ENCODE measurements around the gene OR7D4. TPM values are rescaled to one million over a fixed set of nuclear protein-coding genes. Genes with fewer than 3 reads are reported as not detected.
"Not testable (repeated sequence)": the region's sequence is repeated elsewhere in the genome, so short reads cannot be mapped to it uniquely, and the experiment has no call there.

The OR7D4 gene
- polyA plus RNA-seq (ENCODE audit: insufficient read length in 3 of 3) = not detected

- no peak for DNase-seq (ENCODE audit: low read depth in 3 of 3, low spot score in 2 of 3)
These were observed at the start of gene OR7D4 for GRCh38 chr19:9219489-9219888. Gene OR7D4, minus strand, starts transcription at chr19:9219589. Its CDS starts 4,752 bp downstream, at chr19:9214837.

GRCh38 chr19:9251236-9251635, 31.8 kb upstream of the OR7D4 start:
- no peak for DNase-seq (ENCODE audit: low read depth in 3 of 3, low spot score in 2 of 3)

DNA sequence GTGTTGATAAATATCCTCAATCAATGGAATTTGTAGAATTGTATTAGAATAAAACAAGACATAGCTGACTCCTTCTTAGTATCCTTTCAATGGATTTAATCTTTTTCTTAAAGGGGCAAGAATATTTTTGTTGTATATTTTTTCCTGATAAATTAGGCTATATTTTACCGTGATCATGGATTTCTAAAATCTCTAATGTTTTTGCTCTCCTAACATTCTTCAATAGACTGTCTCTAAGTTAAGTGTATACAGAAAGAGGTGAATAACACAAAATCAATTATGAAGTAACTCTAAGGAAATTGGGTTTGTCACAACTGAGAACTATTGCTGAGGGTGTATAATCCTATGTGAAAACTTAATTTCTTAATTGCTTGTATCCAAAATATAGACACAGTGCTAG, 31.2 kb upstream of the OR7D4 start, which contains the start of gene OR7E24:
Gene OR7E24 (plus strand): TSS at position 301 of the 400 bp plus-strand sequence. CDS start 114 bp downstream, outside the sequence.
- DNase-seq (ENCODE audit: low read depth in 3 of 3, low spot score in 2 of 3) = no peak

DNA sequence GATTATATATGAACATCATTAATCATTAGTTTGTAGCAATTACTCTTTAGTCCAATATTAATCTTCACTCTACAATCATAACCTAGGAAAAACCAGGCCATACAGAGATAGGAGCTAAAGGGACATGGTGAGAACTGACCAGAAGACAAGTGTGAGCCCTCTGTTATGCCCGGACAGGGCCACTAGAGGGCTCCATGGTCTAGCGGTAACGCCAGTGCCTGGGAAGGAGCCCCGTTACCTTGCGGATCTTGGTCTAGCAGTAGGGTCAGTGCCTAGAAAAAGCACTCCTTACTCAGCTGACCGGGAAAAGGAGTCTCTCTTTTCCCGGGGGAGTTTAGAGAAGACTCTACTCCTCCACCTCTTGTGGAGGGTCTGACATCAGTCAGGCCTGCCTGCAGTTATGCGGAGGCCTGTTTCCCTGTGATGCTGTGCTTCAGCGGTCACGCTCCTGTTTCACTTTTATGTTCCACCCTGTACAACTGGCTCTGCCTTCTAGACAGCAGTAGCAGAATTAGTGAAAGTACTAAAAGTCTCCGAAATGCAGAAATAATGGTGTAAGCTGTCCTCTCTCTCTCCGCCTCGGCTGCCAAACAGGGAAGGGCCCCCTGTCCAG, 13.8 kb downstream of the OR7D4 start:
- peak; percentile 33 to 55 (median 54) for DNase-seq (ENCODE audit: low read depth in 3 of 3, low spot score in 2 of 3)

- DNase-seq (ENCODE audit: low read depth in 3 of 3, low spot score in 2 of 3) = not testable (repeated sequence)
These were observed 21.3 kb downstream of the OR7D4 start for GRCh38 chr19:9198044-9198443.

DNA sequence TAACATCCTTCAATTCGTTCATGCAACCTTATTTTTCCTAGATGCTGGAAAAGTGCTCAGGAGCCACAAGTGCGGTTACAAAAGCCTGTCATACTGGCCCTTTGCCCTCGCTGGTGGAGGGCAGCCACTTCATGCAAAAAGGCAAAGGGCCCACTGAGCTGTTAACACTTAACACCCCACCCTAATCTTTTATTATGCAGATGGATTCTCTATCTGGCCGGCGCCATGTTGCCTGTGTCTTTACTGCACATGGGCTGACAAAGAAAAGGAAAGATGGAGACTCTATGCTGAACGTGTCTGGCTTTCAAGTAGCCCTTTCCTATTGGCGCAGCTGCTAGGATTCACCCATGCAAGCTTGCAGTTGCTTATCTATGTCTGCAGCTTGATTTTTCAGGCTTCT, 29.9 kb downstream of the OR7D4 start:
- DNase-seq (ENCODE audit: low read depth in 3 of 3, low spot score in 2 of 3) = no peak

- DNase-seq (ENCODE audit: low read depth in 3 of 3, low spot score in 2 of 3) = no peak
These were observed 32.2 kb downstream of the OR7D4 start for GRCh38 chr19:9187191-9187590.

DNA sequence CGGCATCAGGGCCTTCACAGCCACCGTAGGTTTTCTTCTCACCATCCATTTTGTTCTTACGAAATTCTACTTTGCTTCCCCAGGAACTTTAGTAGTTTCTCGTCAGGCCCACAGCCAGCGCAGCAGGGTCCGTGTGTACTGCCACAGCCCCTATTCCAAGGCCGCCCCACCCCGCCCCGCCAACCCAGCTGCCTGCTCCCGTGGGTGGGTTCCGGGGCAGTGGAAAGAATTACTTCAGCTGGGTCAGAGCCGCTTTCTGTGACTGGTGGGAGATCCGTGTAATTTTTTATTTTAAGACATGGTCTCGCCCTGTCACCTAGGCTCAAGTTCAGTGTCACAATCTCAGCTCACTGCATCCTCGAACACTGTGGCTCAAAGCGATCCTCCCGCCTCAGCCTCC, 36.4 kb downstream of the OR7D4 start:
- DNase-seq (ENCODE audit: low read depth in 3 of 3, low spot score in 2 of 3) = no peak

DNA sequence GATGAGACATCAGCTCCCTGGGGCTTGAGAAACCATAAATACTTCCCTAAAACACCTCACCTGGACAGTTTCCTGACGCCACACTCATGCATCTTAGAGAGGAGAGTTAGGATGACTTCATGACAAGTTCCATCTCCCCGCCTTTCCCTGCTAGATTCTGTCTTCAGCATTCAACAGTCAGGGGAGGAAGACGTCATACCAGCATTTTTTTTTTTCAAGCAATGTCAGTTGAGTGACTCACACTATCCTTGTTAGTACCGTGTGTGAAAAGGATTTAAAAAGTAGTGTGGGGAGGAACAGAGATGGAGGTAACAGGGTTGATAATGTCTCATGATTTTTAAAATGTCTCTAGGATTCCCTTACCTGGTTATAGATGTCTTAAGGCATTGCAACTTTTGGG, 40.5 kb downstream of the OR7D4 start, which contains the start of gene OR7D2:
Gene OR7D2 (plus strand): TSS at position 79 of the 400 bp plus-strand sequence. CDS start 6,803 bp downstream, outside the sequence.
- no peak for DNase-seq (ENCODE audit: low read depth in 3 of 3, low spot score in 2 of 3)

GRCh38 chr19:9175326-9175725, 44.1 kb downstream of the OR7D4 start:
- no peak for DNase-seq (ENCODE audit: low read depth in 3 of 3, low spot score in 2 of 3)

DNA sequence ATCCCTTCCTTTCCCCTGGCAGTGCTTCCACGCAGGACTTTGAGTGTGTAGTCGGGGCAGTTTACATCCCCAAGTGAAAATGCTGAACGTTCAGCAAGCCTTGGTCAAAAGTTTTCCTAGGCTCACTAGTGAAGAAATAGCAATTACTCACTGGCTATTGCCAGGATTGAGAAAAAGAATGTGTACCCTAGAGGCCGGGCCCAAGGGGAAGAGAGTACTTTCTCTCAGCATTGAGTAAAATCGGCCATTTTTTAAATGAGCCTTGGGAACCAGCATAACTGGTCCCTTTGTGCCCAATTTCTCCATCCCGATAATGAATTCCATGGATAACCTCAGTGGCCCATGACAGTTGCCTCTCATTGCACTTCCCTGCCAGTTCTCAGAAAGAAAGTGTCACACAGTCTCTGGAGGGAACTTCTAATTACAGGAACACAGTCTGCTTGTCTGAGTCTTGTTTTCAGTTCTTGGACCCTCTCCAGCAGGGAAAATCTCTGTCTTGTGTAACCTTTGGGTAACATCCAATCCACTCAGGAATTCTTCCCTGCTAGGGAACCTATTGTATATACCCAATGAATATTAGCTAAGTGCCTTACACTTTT, 47.9 kb downstream of the OR7D4 start:
- DNase-seq (ENCODE audit: low read depth in 3 of 3, low spot score in 2 of 3) = no peak

DNA sequence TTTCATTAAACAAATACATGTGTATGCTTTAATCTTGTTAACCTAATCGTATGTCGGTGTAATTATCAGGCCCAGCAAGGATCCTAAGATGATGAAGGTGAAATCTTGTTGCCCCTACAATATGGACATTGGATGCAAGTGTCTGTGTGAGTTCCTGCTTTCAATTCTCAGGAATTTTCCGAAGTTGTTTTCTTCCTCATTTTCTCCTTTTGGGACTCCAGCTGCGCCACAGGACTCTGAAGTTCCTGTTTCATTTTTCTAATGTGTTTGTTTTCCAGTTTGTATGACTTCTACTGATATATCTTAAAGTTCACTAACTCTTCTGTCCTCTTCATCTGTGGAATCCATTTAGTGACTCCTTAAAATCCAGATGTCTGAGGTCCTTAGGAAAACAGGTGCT, 52.5 kb downstream of the OR7D4 start:
- DNase-seq (ENCODE audit: low read depth in 3 of 3, low spot score in 2 of 3) = no peak

GRCh38 chr19:9165261-9165660, 54.1 kb downstream of the OR7D4 start:
- no peak for DNase-seq (ENCODE audit: low read depth in 3 of 3, low spot score in 2 of 3)

- DNase-seq (ENCODE audit: low read depth in 3 of 3, low spot score in 2 of 3) = no peak
These were observed 58.0 kb downstream of the OR7D4 start for GRCh38 chr19:9161427-9161826.

Other genes starting within 250 kb of the OR7D4 start
- gene MUC16, start 209.2 kb downstream of the OR7D4 start, polyA plus RNA-seq (ENCODE audit: insufficient read length in 3 of 3) = under 1 TPM; 0.03 to 0.14 (median 0.06) TPM
- gene OR1M1, start 132.5 kb downstream of the OR7D4 start, polyA plus RNA-seq (ENCODE audit: insufficient read length in 3 of 3) = not detected
- gene OR7G2, start 112.1 kb downstream of the OR7D4 start, polyA plus RNA-seq (ENCODE audit: insufficient read length in 3 of 3) = under 1 TPM in 1 of 3 donors, not detected in 2; 0.04 TPM
- not detected for gene OR7G1, start 103.8 kb downstream of the OR7D4 start, polyA plus RNA-seq (ENCODE audit: insufficient read length in 3 of 3)
- gene OR7G3, start 92.6 kb downstream of the OR7D4 start, polyA plus RNA-seq (ENCODE audit: insufficient read length in 3 of 3) = not detected
- gene ZNF317, start 79.2 kb downstream of the OR7D4 start, polyA plus RNA-seq (ENCODE audit: insufficient read length in 3 of 3) = 10 to 100 TPM; 36.5 to 38.8 (median 38.0) TPM
- under 1 TPM in 2 of 3 donors, not detected in 1; 0.06 to 0.10 TPM for gene OR7D2, start 40.6 kb downstream of the OR7D4 start, polyA plus RNA-seq (ENCODE audit: insufficient read length in 3 of 3)
- not detected for gene OR7E24, start 31.3 kb upstream of the OR7D4 start, polyA plus RNA-seq (ENCODE audit: insufficient read length in 3 of 3)
- gene ZNF699, start 90.2 kb upstream of the OR7D4 start, polyA plus RNA-seq (ENCODE audit: insufficient read length in 3 of 3) = 1 to 10 TPM; 6.7 to 7.2 (median 7.0) TPM
- 10 to 100 TPM; 60.8 to 68.4 (median 67.6) TPM for gene ZNF559, start 104.6 kb upstream of the OR7D4 start, polyA plus RNA-seq (ENCODE audit: insufficient read length in 3 of 3)
- 10 to 100 TPM in 2 of 3 donors, 1 to 10 TPM in 1; 8.8 to 11.8 (median 11.3) TPM for gene ZNF177, start 143.4 kb upstream of the OR7D4 start, polyA plus RNA-seq (ENCODE audit: insufficient read length in 3 of 3)
- gene ZNF266, start 216.0 kb upstream of the OR7D4 start, polyA plus RNA-seq (ENCODE audit: insufficient read length in 3 of 3) = 10 to 100 TPM; 27.4 to 48.4 (median 44.6) TPM

Data from right renal cortex interstitium (tissue), 3 donors.